HG03442 (cell line): Measurements from ENCODE around the gene MED12.

Experiments
- ATAC-seq: cut with Tn5 transposase; IDR thresholded peaks from one replicate; pipeline ENCODE4 v1.9.1; 2021; ENCODE audit warnings: mild to moderate bottlenecking, moderate library complexity; ENCODE audit not compliant: unreplicated experiment

The MED12 gene

DNA sequence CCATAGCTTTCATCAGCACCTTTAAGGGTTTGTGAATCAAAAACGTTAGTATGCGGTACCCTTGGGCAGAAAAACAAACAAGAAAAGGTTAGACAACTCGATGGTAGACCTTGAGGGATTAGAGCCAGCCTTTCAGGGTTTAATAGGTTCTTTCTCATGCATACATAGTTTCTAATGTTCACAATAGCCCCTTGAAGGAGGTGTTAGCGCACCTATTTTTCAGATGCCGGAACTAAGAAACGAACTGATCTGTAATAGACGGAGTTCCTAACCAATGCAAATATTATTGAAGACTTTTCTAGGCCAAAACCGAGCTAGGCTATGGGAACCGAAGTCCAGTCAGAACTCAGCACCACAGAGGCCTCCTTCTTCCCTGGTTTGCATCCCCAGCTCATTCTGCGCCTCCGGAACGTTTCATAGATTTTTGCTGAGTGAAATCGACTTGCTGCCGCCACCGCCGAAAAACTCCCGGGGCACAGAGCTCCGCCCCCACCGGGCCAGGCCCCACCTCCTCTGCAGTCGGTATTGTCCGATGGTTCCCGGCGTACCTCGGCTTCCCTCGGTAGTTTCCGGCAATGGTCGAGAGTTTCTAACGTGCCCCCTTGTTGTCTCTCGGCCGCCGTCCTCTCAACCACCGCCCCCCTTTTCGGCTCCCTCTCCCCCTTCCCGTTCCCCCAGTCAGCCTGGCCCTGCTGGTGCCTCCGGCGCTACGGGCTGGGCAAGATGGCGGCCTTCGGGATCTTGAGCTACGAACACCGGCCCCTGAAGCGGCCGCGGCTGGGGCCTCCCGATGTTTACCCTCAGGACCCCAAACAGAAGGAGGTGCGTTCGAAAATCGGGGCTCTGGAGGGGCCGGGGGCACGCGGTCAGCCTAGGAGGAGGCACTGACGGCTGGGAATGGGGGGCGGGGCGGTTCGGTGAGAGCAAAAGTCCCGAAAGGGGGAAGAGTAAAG, at the start of gene MED12:
Gene MED12 (plus strand): TSS at position 565 of the 953 bp plus-strand sequence. CDS start 159 bp downstream, at position 724.
- ATAC-seq = peak; percentile 94

DNA sequence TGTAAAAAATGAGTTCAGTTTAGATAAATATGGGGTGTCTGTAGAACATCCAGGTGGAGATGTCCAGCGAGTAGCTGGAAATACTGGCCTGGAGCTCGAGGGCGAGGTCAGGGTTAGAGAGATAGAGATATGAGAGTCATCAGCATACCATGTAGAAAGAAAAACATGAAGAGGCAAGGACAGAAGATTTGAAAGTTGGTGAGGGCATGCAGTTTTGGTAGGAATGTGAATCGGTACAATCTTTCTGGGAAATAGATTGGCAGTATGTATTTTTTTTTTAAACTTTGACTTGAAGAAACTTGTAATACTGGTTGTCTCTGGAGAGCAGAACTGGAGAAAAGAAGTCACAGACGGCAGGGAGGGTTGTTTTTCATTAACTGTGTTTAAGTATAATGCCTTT, 47.9 kb upstream of the MED12 start:
- ATAC-seq = no peak

DNA sequence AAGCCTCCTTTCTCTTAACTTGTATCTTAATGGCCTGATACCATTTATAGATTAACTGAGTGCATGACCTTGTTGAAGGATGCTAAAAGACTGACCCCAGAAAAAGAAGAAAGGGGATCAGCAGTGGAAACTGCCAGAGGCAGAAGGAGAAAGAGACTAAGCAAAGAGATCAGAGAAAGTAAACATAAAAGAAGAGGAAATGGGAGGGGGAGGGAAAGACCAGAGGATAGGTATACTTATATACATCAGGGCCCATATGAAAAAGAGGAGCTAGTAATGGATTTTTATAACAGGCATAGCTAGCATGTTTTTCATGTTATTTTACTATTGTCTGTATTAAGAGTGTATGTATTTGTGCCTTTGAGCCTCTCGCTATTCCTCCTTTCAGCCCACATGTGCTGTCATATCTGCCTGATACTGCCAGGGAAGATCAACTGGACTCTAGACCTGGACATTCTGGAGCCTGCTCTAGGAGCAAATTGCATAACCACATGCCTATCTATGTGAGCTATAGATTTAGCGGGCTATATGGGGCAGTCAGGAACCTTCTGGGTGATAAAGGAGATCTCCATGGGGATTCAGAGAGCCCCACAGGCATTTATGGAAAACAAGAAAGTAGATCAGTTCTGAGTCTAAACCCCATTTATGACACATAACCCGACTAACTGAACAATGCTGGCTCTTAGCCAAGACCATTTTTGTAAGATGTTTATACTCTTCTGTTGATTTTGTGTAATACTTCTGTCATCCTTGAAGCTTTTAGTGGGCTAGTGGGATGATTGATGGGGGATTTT, 36.9 kb upstream of the MED12 start:
- no peak for ATAC-seq

DNA sequence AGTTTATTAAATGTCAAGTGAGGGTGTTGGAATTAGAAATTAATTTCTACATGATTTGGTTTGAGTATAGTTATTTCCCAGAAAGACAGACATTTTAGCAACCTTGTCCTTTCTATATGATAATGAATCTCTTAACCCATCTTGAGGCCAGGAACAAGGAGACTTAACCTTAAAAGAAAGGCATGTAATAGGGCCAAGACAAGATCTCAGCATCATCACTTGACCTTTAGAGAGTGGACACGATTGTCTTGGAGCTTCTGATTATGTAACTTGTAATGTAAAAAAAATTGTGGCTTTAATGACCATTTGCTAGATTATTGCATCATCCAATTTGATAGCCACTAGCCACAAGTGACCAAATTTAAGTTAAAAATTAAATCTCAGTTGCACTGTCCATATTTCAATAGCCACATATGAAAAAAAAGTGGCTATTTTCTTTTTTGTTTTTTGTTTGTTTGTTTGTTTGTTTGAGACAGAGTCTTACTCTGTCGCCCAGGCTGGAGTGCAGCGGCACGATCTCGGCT, 36.2 kb upstream of the MED12 start:
- no peak for ATAC-seq

DNA sequence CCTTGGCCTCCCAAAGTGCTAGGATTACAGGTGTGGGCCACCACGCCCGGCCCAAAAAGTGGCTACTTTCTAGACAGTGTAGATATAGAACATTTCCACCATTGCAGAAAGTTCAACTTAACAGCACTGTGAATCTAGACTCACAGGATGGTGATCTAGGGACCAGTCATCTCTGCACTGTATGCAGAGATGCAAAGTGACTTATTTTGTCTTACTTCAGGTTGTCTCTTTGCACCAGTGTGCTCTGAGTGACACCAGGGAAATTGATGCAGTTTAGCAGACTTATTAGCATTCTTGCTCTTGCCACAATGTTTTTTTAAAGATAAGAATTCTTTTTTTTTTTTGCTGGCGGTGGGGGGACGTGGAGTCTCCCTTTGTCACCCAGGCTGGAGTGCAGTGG, 35.6 kb upstream of the MED12 start:
- no peak for ATAC-seq

DNA sequence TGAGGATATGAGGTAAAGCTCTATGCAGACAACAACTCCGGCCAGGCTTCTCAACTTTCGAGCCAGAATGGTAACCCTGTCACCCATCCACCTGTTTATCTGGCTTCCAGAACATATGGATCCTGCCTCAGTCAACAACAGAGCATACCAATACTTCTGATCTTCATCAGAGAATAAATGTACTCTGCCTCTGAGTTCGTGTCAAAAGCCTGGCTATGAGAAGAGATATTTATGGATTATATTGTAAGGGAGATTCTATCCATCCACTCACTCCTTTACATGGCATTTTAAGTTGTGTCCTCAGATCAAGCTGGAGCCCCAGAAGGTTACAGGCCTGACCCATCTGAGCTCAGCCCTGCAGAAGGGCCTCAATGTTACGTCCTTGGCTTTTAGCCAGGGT, 32.5 kb upstream of the MED12 start:
- no peak for ATAC-seq

DNA sequence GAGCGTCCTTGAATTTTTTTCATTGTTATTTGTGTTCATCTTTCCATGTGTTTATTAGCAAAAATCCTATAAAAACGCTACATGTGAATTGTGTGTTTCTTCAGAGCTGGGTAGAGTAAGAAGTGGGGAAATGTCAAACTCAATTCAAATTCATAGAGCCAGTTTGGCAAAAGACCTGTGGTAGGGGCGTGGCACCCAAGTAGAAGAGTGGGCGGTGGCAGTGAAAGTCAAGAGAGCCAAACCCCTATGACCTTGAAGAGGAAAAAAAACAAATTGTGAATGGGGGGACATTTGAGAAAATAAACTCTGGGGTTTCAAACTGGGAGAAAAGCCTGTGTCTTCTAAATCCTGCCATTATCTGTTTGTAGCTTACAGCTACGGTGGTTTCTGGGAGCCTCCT, 27.1 kb upstream of the MED12 start:
- no peak for ATAC-seq

DNA sequence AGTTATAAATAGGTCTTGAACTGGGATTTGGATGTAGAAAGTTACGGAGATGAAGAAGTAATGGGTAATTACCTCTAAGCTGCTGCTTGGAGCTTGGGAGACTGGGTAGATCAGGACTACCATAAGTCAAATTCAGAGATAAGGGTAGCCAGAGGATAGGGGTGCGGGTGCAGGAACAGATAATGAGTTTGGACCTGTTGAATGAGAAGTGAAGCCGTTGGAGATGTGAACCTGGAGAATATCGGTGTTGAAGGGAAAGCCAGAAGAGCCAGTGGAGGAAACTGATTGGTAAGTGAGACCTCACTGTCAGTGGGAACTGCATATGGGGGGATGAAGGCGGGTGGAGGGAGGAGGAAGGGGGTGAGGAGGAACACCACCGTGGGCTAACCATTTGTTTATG, 23.4 kb upstream of the MED12 start:
- ATAC-seq = no peak

DNA sequence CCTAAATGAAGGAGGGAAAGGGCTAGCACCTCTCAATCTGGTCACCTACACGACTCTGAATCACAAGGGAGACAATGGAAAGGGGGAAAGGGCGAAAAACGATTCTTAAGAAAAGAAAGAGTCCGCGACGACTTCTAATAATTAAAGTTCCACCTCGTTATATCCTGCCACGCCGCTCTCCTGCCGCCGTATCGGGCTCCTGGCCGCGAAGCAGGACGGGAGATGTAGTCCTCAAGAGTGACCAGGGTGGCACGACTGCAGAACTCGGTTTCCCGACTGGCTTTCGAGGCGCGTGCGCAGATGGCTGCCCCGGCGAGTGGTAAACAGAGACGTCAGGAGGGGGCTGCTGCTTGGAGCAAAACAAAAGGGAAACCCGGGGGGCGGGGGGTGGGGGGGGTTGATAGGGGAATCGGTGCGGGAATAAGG, 22.8 kb upstream of the MED12 start, which contains the start of gene FOXO4:
Gene FOXO4 (plus strand): TSS at position 297 of the 426 bp plus-strand sequence. CDS start 678 bp downstream, outside the sequence.
- ATAC-seq = peak; percentile 91

DNA sequence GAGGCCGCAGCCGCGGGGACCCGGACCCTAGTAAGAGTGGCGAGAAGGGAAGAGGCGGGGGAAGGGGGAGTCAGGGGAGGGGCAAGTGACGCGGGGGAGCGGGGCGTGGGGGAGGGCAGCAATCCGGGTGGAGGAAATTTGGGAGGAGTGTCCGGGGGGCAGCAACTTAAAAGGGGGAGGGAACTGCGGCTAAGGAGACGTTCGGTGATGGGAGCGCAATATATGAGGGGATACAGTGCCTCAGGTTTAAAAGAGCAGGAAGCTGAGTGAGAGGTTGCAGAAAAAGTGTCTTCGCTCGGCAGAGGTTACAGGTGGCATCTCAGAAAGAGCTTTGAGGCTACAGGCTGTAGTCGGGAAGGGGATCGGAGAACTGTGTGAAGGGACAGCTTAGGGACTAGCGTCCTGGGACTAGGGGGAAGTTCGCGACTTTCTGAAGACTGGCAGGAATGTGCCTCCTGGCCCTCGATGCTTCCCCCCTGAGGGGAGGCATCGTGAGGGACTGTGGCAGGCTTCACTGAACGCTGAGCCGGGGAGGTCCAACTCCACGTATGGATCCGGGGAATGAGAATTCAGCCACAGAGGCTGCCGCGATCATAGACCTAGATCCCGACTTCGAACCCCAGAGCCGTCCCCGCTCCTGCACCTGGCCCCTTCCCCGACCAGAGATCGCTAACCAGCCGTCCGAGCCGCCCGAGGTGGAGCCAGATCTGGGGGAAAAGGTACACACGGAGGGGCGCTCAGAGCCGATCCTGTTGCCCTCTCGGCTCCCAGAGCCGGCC, 22.2 kb upstream of the MED12 start:
- no peak for ATAC-seq

DNA sequence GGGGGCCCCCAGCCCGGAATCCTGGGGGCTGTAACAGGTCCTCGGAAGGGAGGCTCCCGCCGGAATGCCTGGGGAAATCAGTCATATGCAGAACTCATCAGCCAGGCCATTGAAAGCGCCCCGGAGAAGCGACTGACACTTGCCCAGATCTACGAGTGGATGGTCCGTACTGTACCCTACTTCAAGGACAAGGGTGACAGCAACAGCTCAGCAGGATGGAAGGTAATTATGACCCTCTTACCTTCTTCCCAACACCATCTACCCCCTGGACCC, 21.7 kb upstream of the MED12 start:
- ATAC-seq = no peak

DNA sequence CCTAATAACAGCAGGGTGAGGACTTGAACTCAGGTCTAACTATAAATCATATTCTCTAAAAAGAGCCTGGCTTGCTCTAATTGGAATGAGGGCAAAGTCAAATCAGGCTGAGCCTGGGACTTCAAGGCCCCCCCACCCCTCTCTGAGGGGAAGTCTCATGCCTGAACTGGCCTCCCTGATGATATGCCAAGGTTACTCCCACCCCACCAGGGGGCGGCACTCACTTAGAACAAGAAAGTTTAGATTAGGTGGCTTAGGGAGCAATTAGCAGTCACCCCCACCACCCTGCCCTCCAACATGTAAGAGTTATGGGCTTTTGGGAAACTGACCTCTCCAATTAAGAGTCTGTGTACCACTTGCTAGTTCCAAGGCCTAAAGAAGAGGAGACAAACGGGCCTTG, 20.1 kb upstream of the MED12 start:
- ATAC-seq = no peak

DNA sequence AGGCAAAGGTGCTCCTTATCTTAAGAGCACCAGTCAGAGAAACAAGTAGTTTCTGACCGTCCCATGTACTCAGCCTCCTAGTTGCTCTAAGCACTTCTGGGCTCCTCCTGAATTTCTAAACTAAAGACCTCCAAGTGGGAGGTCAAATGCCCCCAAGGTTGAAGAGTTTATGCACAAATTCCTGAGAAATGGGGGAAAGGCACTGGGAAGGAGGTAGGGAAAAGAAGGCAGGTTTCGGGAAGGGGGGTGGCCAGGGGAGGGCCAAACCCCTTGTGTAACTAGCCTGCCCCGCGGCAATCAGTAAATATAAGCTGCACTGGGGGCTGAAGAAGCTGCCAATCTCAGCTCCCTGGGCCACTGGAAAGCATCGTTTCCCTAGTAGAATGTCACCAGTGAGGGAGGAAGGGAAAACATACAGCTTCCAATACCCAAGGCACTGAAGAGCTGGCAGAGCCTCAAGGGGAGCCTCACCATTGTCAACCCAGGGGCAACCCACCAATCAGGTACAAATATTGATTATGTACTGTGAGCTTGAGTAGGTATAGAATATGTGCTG, 19.4 kb upstream of the MED12 start:
- ATAC-seq = no peak

DNA sequence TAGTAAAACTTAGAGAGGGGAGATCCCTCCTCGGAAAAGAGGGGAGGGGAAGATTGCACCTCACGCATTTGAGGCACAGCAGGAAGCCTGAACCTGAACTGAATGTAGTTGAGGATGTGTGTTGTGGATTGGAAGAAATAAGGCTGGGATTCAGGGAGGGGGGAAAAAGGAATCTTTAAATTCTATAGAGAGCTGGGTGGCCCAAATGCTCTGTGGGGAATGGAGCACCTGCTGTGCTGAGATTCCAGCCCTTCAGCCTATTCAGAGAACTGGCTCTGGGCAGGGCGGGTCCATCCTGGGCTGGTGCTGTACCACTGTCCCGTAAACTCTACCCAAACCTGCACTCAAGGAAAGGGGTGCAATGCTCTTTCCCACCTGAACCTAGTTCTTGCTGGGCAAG, 18.7 kb upstream of the MED12 start:
- no peak for ATAC-seq

DNA sequence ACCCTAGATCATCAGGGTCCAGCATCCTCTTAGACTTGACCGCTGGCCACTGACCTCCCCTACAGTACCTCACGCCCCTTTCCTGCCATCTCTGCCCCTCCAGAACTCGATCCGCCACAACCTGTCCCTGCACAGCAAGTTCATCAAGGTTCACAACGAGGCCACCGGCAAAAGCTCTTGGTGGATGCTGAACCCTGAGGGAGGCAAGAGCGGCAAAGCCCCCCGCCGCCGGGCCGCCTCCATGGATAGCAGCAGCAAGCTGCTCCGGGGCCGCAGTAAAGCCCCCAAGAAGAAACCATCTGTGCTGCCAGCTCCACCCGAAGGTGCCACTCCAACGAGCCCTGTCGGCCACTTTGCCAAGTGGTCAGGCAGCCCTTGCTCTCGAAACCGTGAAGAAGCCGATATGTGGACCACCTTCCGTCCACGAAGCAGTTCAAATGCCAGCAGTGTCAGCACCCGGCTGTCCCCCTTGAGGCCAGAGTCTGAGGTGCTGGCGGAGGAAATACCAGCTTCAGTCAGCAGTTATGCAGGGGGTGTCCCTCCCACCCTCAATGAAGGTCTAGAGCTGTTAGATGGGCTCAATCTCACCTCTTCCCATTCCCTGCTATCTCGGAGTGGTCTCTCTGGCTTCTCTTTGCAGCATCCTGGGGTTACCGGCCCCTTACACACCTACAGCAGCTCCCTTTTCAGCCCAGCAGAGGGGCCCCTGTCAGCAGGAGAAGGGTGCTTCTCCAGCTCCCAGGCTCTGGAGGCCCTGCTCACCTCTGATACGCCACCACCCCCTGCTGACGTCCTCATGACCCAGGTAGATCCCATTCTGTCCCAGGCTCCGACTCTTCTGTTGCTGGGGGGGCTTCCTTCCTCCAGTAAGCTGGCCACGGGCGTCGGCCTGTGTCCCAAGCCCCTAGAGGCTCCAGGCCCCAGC, 17.6 kb upstream of the MED12 start:
- ATAC-seq = no peak

DNA sequence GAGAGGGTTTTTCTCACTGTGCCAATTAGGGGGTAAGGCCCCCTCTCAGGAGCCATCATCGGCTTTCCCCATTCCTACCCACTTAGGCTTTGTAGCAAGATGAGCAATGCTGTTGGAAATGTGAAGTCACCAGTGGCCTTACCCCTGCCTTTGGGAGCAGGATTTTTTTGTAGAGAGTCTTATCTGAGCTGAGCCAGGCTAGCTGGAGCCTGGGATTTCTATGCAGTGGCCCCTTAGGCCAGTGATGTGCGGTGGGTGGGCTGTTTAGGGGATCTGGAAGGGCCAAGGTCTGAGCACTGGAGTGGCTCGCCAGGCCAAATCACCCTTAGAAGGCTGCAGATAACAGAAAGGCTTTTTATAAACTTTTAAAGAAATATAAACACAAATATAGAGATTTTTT, 16.1 kb upstream of the MED12 start:
- ATAC-seq = no peak

DNA sequence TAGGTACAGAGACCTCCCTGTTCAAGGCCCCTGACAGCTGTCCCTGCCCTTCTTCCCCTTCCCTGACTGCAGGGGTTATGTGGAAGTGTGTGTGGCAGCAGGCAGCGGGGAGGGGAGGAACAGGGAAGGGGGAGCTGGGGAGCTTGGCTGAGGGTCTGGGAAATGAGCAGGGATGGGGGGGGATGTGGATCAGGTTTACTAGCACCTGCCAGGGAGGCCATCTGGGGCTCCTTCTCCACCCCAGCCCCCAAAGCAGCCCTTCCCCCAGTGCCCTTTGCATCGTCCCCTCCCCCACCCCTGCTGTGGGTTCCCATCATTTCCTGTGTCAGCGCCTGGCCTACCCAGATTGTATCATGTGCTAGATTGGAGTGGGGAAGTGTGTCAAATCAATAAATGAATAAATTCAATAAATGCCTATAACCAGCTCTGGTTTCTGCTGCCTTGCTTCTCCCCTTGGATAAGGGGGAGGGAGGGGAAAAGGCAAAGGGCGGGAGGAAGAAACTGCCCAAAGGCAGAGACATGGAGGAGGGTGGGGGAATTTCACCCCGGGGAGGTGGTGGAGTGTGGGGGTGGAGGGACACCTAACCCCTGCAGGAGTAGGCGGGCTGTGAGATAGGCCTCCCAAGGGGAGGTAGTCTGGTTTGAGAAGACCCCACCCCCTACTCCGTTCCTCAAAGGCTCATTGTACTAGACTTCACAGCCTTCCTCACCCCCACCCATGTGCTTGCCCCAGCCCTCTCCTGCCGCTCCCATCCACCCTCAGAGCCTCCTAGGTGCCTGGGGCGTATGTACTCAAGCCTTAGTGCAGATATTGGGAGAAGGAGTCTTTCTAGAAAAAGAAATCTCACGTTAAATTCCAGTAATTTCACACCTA, 15.0 kb upstream of the MED12 start:
- peak; percentile 38 for ATAC-seq

DNA sequence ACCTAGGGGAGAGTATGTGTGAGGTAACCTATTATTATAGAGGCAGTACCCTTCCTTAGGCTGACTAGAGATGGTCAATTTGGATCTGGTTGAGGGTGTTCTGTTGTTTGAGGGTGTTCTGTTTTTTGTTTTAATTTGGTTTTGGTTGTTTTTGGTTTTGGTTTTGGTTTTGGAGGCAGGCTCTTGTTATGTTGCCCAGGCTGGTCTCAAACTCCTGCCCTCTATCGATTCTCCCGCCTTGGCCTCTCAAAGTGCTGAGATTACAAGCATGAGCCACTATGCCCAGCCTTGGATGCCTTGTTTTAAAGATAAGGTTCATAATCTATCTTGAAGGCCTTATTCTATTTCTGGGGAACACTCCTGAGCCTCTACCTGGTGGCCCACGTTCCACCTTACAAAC, 12.8 kb upstream of the MED12 start:
- no peak for ATAC-seq

DNA sequence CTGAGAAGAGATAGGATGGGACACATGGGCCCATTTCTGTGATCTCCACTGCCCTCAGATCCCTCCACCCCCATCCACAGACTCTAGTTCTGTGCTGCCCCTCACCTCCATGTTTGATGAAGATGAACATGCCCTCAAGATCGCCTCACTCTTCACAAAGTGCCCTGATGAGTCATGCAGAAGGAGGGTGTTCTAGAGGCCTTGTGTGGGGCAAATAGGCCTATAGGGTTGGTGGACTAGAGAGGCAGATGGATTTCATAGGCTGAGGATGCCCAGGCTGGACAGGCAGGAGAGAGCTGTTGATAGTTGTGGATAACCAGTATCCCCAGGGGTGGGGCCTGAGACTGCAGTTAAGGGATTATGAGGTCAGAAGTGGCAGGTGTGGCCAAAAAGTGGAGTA, 12.0 kb upstream of the MED12 start, which contains the start of gene CXorf65:
Gene CXorf65 (minus strand): TSS at position 314 of the 400 bp plus-strand sequence. CDS start 184 bp downstream, at position 130.
- ATAC-seq = no peak
